CD4-positive, CD25-positive, alpha-beta regulatory T cell (primary cell): ENCODE results near the gene MIF. TPM values are rescaled to one million over a fixed set of nuclear protein-coding genes. Genes with fewer than 3 reads are reported as not detected.
"Not testable (repeated sequence)": the region's sequence is repeated elsewhere in the genome, so short reads cannot be mapped to it uniquely, and the experiment has no call there.

Source experiments
- ATAC-seq, 2 donors: fragments of 150-1000 bp; cut with Tn5 transposase; one replicate each; pipeline ENCODE4 v1.10.0; 2021; ENCODE audit warnings: low read depth in 2 of 2, moderate number of reproducible peaks in 2 of 2, moderate library complexity in 1 of 2
- DNase-seq, 3 donors: peaks; one replicate each; pipeline versions ENCODE4 v3.0.0 to v3.0.0-alpha.2; 2012 to 2022; ENCODE audit warnings: mixed read lengths in 1 of 3
- H3K27ac ChIP-seq: one replicate; pipeline ENCODE4 v1.7.0; 2013; ENCODE audit warnings: mild to moderate bottlenecking, low read length; ENCODE audit not compliant: insufficient read depth, poor library complexity, severe bottlenecking
- H3K27me3 ChIP-seq: one replicate; pipeline ENCODE4 v1.7.0; 2013; ENCODE audit warnings: low read length; ENCODE audit not compliant: control insufficient read depth, insufficient read depth
- H3K36me3 ChIP-seq: one replicate; pipeline ENCODE4 v1.7.0; 2013; ENCODE audit warnings: mild to moderate bottlenecking, low read length, moderate library complexity; ENCODE audit not compliant: control insufficient read depth, insufficient read depth
- H3K4me1 ChIP-seq: 2 replicates; pipeline ENCODE4 v1.7.0; 2013; ENCODE audit warnings: mild to moderate bottlenecking, low read length; ENCODE audit not compliant: insufficient read depth, control insufficient read depth, poor library complexity, severe bottlenecking
- H3K4me3 ChIP-seq: one replicate; pipeline ENCODE4 v1.7.0; 2013; ENCODE audit warnings: low read depth, mild to moderate bottlenecking, low read length, moderate library complexity
- H3K9me3 ChIP-seq, 2 experiments: 1 replicate in 1 of 2; 2 replicates in 1 of 2; pipeline ENCODE4 v1.7.0; 2013; ENCODE audit warnings: low read length in 2 of 2, mild to moderate bottlenecking in 1 of 2, moderate library complexity in 1 of 2; ENCODE audit not compliant: control insufficient read depth in 2 of 2
- H3K27ac Mint-ChIP-seq, 3 donors: one replicate each; pipeline ENCODE4 v1.8.0; 2020 to 2022; ENCODE audit warnings: mild to moderate bottlenecking in 3 of 3, mixed read lengths in 3 of 3, moderate library complexity in 2 of 3
- H3K27me3 Mint-ChIP-seq: one replicate; pipeline ENCODE4 v1.8.0; 2022; ENCODE audit warnings: mild to moderate bottlenecking, mixed read lengths
- H3K36me3 Mint-ChIP-seq: one replicate; pipeline ENCODE4 v1.8.0; 2020; ENCODE audit warnings: mixed read lengths
- H3K4me1 Mint-ChIP-seq, 4 donors: one replicate each; pipeline ENCODE4 v1.8.0; 2020 to 2022; ENCODE audit warnings: mixed read lengths in 4 of 4, mild to moderate bottlenecking in 1 of 4
- H3K4me3 Mint-ChIP-seq, 4 donors: one replicate each; pipeline ENCODE4 v1.8.0; 2020 to 2022; ENCODE audit warnings: mild to moderate bottlenecking in 4 of 4, mixed read lengths in 4 of 4, moderate library complexity in 3 of 4
- H3K9me3 Mint-ChIP-seq, 7 donors: one replicate each; pipeline ENCODE4 v1.8.0; 2020 to 2022; ENCODE audit warnings: mixed read lengths in 7 of 7, mild to moderate bottlenecking in 3 of 7, moderate library complexity in 2 of 7
- polyA plus RNA-seq, 4 donors: library from polyadenylated mRNA; unstranded; fragments of 300-500 nt; fragmentation: Illumina TruSeq; gene quantifications; one replicate each; pipeline ENCODE4 v1.2.3, GENCODE V29; 2021
- total RNA-seq: library from RNA; stranded (reverse); gene quantifications from one replicate; pipeline ENCODE4 v1.2.3, GENCODE V29; 2022

Gene MIF
- total and polyA plus RNA-seq, 5 donors from 2014 or later: 202 to 1,384 (median 1,147) TPM

- not testable (repeated sequence) for H3K27ac Mint-ChIP-seq, H3K36me3 Mint-ChIP-seq, H3K27ac ChIP-seq, ATAC-seq, DNase-seq, H3K27me3 Mint-ChIP-seq, H3K9me3 Mint-ChIP-seq, H3K9me3 ChIP-seq, H3K36me3 ChIP-seq, H3K4me3 ChIP-seq, H3K4me3 Mint-ChIP-seq, H3K27me3 ChIP-seq
- peaks cover 20% of the 10 kb centered on the region for H3K4me1 ChIP-seq
- H3K4me1 Mint-ChIP-seq: peaks cover 0 to 21% (median 8%) of the 10 kb centered on the region in 4 donors
These were observed 34.0 kb upstream of the MIF start for GRCh38 chr22:23860187-23860586.

- Mint-ChIP-seq H3K4me1 (peaks cover 0 to 16% (median 10%) of the 10 kb centered on the region in 4 donors), H3K9me3 (no peaks in the 10 kb centered on the region), H3K27ac (peak overlapping the region in 1 of 3 donors; percentile 44), H3K27me3 (peaks cover 5% of the 10 kb centered on the region), H3K36me3 (peaks cover 11% of the 10 kb centered on the region), H3K4me3 (peak overlapping the region in 1 of 4 donors; percentile 84)
- H3K27me3 ChIP-seq: no peaks in the 10 kb centered on the region
- no peaks in the 10 kb centered on the region for H3K9me3 ChIP-seq
- H3K27ac ChIP-seq: no peak overlapping the region
- DNase-seq (peak in 2 of 3 donors; percentile 45 to 71), ATAC-seq (no peak)
- H3K4me1 ChIP-seq: peaks cover 15% of the 10 kb centered on the region
- H3K4me3 ChIP-seq: no peak overlapping the region
- no peaks in the 10 kb centered on the region for H3K36me3 ChIP-seq
These were observed 32.1 kb upstream of the MIF start for GRCh38 chr22:23862103-23862502.

GRCh38 chr22:23864499-23865154 lies 29.6 kb upstream of the MIF start:
- not testable (repeated sequence) for H3K4me3 Mint-ChIP-seq, ATAC-seq, DNase-seq, H3K36me3 ChIP-seq, H3K4me3 ChIP-seq, H3K4me1 ChIP-seq, H3K27me3 ChIP-seq, H3K27me3 Mint-ChIP-seq, H3K27ac Mint-ChIP-seq, H3K4me1 Mint-ChIP-seq, H3K27ac ChIP-seq, H3K9me3 ChIP-seq, H3K9me3 Mint-ChIP-seq
- H3K36me3 Mint-ChIP-seq: peaks cover 30% of the 10 kb centered on the region

- Histone ChIP-seq H3K36me3 (no peaks in the 10 kb centered on the region), H3K9me3 (no peaks in the 10 kb centered on the region), H3K27me3 (no peaks in the 10 kb centered on the region), H3K27ac (no peak overlapping the region), H3K4me3 (no peak overlapping the region), H3K4me1 (no peaks in the 10 kb centered on the region)
- Mint-ChIP-seq H3K9me3 (no peaks in the 10 kb centered on the region), H3K4me1 (peaks cover 0 to 6% (median 1%) of the 10 kb centered on the region in 4 donors), H3K27me3 (no peaks in the 10 kb centered on the region), H3K4me3 (no peak overlapping the region), H3K36me3 (peaks cover 36% of the 10 kb centered on the region), H3K27ac (no peak overlapping the region)
- no peak for DNase-seq
- ATAC-seq: no peak
These were observed 25.6 kb upstream of the MIF start for GRCh38 chr22:23868580-23868979.

GRCh38 chr22:23874871-23875270 lies 19.3 kb upstream of the MIF start:
- Mint-ChIP-seq H3K4me1 (no peaks in the 10 kb centered on the region), H3K27ac (no peak overlapping the region), H3K4me3 (no peak overlapping the region), H3K36me3 (peaks cover 27% of the 10 kb centered on the region), H3K9me3 (no peaks in the 10 kb centered on the region), H3K27me3 (no peaks in the 10 kb centered on the region)
- Histone ChIP-seq H3K9me3 (no peaks in the 10 kb centered on the region), H3K27me3 (no peaks in the 10 kb centered on the region), H3K4me3 (no peak overlapping the region), H3K36me3 (no peaks in the 10 kb centered on the region), H3K4me1 (no peaks in the 10 kb centered on the region), H3K27ac (no peak overlapping the region)
- ATAC-seq (no peak), DNase-seq (no peak)

- no peaks in the 10 kb centered on the region for H3K4me1 Mint-ChIP-seq
- ATAC-seq: no peak
These were observed 18.4 kb upstream of the MIF start for GRCh38 chr22:23875801-23876200.

GRCh38 chr22:23877566-23877965 lies 16.6 kb upstream of the MIF start:
- H3K4me1 Mint-ChIP-seq: no peaks in the 10 kb centered on the region
- Histone ChIP-seq H3K36me3 (no peaks in the 10 kb centered on the region), H3K27me3 (no peaks in the 10 kb centered on the region), H3K4me3 (no peak overlapping the region), H3K9me3 (no peaks in the 10 kb centered on the region), H3K27ac (no peak overlapping the region), H3K4me1 (no peaks in the 10 kb centered on the region)
- H3K36me3 Mint-ChIP-seq: peaks cover 31% of the 10 kb centered on the region
- no peak overlapping the region for H3K27ac Mint-ChIP-seq
- H3K4me3 Mint-ChIP-seq: no peak overlapping the region
- no peaks in the 10 kb centered on the region for H3K27me3 Mint-ChIP-seq
- no peak for ATAC-seq
- no peak for DNase-seq
- peaks cover 0 to 2% (median 0%) of the 10 kb centered on the region in 7 donors for H3K9me3 Mint-ChIP-seq

More at GRCh38 chr22:23875801-23876200, 18.4 kb upstream of the MIF start:
- no peak for DNase-seq
- Mint-ChIP-seq H3K9me3 (peaks cover 0 to under 1% (median 0%) of the 10 kb centered on the region in 7 donors), H3K36me3 (peaks cover 22% of the 10 kb centered on the region), H3K27ac (no peak overlapping the region), H3K4me3 (peak overlapping the region in 1 of 4 donors; percentile 74), H3K27me3 (no peaks in the 10 kb centered on the region)
- no peaks in the 10 kb centered on the region for H3K4me1 ChIP-seq
- H3K4me3 ChIP-seq: no peak overlapping the region
- no peaks in the 10 kb centered on the region for H3K27me3 ChIP-seq
- no peaks in the 10 kb centered on the region for H3K9me3 ChIP-seq
- H3K36me3 ChIP-seq: no peaks in the 10 kb centered on the region
- no peak overlapping the region for H3K27ac ChIP-seq

GRCh38 chr22:23878219-23878618 lies 16.0 kb upstream of the MIF start:
- no peaks in the 10 kb centered on the region for H3K27me3 ChIP-seq
- Mint-ChIP-seq H3K4me3 (no peak overlapping the region), H3K27me3 (no peaks in the 10 kb centered on the region), H3K36me3 (peaks cover 27% of the 10 kb centered on the region), H3K9me3 (peaks cover 0 to 2% (median 0%) of the 10 kb centered on the region in 7 donors), H3K4me1 (no peaks in the 10 kb centered on the region), H3K27ac (no peak overlapping the region)
- no peak overlapping the region for H3K27ac ChIP-seq
- no peaks in the 10 kb centered on the region for H3K4me1 ChIP-seq
- no peak for DNase-seq
- no peaks in the 10 kb centered on the region for H3K36me3 ChIP-seq
- H3K4me3 ChIP-seq: no peak overlapping the region
- H3K9me3 ChIP-seq: no peaks in the 10 kb centered on the region
- ATAC-seq: no peak
